ENCODE data around the gene SNAPC5.
"Not testable (repeated sequence)": the region's sequence is repeated elsewhere in the genome, so short reads cannot be mapped to it uniquely, and the experiment has no call there.

The SNAPC5 gene, protein sequence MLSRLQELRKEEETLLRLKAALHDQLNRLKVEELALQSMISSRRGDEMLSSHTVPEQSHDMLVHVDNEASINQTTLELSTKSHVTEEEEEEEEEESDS

GRCh38 chr15:66497502-66498455 is at the start of gene SNAPC5:
SNAPC5 (minus strand) TSS chr15:66497762; CDS start chr15:66497731, 31 bp downstream.
- peak; percentile 97 for DNase-seq (ENCODE audit: low spot score)

- no peak for DNase-seq (ENCODE audit: low spot score)
These were observed 47.7 kb upstream of the SNAPC5 start for GRCh38 chr15:66545255-66545654.

- DNase-seq (ENCODE audit: low spot score): no peak
These were observed 45.3 kb upstream of the SNAPC5 start for GRCh38 chr15:66542896-66543295.

GRCh38 chr15:66535056-66535455 is 37.5 kb upstream of the SNAPC5 start:
- no peak for DNase-seq (ENCODE audit: low spot score)

GRCh38 chr15:66524838-66525237 is 27.3 kb upstream of the SNAPC5 start:
- DNase-seq (ENCODE audit: low spot score): no peak

GRCh38 chr15:66523926-66524325 is 26.4 kb upstream of the SNAPC5 start:
- no peak for DNase-seq (ENCODE audit: low spot score)

GRCh38 chr15:66515901-66516322 is 18.4 kb upstream of the SNAPC5 start:
- DNase-seq (ENCODE audit: low spot score): peak; percentile 28

GRCh38 chr15:66514586-66514985 is 17.0 kb upstream of the SNAPC5 start:
- no peak for DNase-seq (ENCODE audit: low spot score)

DNA sequence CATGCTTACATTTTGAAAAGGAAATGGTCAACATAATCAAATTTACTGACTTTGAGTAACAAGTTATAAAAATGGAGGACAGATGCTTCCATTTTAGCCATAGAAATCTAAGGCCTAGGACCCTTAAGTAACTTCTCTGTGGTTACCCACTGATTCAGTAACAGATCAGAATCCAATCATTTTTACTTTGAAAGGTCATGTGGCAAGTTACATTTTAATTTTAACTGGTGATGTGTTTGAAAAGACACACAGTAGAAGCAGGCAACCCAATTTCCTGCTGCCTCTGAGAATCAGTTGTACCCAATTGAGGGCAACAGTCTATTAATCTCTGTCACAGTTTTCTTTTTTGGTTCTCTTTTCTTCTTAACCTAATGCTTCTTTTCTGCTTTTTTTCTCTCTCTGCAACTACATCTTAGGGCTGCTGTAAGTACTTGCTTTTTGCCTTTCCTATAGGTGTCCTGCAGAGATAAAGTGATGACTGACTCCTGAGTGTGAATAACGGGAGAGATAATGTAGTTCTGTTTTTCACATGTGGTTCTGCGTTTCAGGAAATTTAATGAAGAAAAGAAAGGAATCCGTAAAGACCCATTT is 10.8 kb upstream of the SNAPC5 start:
- DNase-seq (ENCODE audit: low spot score): no peak

DNA sequence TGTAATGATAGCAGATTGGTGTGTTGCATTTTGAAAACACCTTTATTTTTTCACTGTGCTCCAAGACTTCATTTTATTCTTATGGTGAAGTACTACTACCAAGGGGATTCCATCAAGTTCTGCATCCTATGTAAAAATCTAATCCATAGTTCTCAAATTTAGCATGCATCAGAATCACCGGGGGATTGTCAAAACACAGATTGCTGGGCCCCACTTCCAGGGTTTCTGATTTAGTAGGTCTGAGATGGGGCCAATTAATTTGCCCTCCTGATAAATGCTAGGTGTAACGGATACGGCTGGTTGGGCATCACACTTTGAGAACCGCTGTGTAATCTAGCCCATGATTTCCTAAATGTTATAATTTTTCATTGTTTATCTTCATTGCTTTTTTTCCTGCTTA is 8.3 kb upstream of the SNAPC5 start:
- DNase-seq (ENCODE audit: low spot score): no peak

- no peak for DNase-seq (ENCODE audit: low spot score)
These were observed 7.9 kb upstream of the SNAPC5 start for GRCh38 chr15:66505430-66505811.

- peak; percentile 95 for DNase-seq (ENCODE audit: low spot score)
These were observed 7.2 kb upstream of the SNAPC5 start, which contains the start of the genes RPL4 and ZWILCH for GRCh38 chr15:66504563-66505429. RPL4 (minus strand) TSS chr15:66504855; CDS start chr15:66504790, 65 bp downstream. ZWILCH (plus strand) TSS chr15:66505326; CDS start chr15:66505339, 13 bp downstream.

GRCh38 chr15:66503780-66504562 is 6.4 kb upstream of the SNAPC5 start:
- no peak for DNase-seq (ENCODE audit: low spot score)

- not testable (repeated sequence) for DNase-seq (ENCODE audit: low spot score)
These were observed 5.6 kb upstream of the SNAPC5 start for GRCh38 chr15:66503041-66503648.

- no peak for DNase-seq (ENCODE audit: low spot score)
These were observed 4.9 kb upstream of the SNAPC5 start for GRCh38 chr15:66502491-66502890.

DNA sequence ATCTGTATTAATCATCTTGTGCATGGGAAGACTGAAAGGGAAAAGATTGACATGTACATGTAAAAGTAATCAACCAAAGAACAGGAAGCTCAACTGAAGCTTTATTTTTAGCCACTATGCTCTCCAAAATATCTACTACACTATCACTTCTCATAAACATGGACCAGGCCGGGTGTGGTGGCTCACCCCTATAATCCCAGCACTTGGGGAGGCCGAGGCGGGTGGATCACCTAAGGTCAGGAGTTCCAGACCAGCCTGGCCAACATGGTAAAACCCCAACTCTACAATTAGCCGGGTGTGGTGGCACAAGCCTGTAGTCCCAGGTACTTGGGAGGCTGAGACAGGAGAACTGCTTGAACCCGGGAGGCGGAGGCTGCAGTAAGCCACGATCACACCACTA is 2.8 kb upstream of the SNAPC5 start:
- DNase-seq (ENCODE audit: low spot score): not testable (repeated sequence)

- DNase-seq (ENCODE audit: low spot score): peak; percentile 75
These were observed 1.2 kb upstream of the SNAPC5 start for GRCh38 chr15:66498501-66499386.

DNA sequence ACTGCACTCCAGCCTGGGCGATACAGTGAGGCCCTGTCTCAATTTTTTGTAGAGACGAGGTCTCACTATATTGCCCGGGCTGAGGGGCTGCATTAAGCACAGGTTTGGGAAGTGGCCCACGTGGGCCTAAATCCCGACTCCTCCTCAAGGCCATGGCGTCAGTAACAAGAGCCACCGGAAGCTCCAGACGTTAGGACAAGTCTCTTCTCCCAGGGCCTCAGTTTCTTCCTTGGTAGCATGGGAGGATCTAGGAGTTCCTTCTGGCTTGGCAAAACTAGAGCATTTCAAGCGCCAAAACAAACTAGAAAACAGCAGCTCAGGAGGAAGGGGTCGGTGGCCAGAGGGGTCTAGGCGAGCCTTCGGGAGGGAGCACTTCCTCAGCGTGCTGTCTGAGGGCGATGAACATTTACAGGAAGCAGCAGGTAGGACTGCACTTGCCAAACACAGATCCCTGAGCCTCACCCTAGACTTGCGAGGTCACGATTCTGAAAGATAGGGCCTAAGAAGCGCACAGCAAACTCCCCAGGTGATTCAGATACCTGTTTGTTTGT is 536 bp downstream of the SNAPC5 start:
- DNase-seq (ENCODE audit: low spot score): peak; percentile 64

DNA sequence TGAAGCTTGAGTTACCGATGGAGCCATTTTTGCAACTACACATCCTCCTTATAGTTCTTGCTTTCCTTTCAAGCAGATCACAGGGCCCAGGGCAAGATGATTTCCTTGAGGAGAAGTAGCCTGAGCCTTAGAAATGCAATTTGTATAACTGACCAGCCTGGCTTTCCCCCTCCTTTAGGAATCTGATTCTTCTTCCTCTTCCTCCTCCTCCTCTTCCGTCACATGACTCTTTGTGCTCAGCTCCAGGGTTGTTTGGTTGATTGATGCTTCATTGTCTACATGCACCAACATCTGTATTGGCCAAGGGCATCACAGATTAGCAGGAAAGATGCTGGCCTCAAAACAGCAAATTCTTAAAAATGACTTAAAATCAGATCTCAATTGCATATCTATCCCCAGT is 3.3 kb downstream of the SNAPC5 start:
- no peak for DNase-seq (ENCODE audit: low spot score)
